Endothelial cell (in vitro differentiated cells): ENCODE data around the gene SLC6A9. TPM values are rescaled to one million over a fixed set of nuclear protein-coding genes. Genes with fewer than 3 reads are reported as not detected.

Experiments
- DNase-seq: peaks from one replicate; pipeline ENCODE4 v3.0.0; 2021; ENCODE audit warnings: low spot score
- H3K27ac Mint-ChIP-seq: one replicate; pipeline ENCODE4 v1.8.0; 2021; ENCODE audit warnings: mixed read lengths, inconsistent platforms; ENCODE audit not compliant: unreplicated experiment
- H3K27me3 Mint-ChIP-seq: one replicate; pipeline ENCODE4 v1.8.0; 2021; ENCODE audit warnings: mild to moderate bottlenecking, moderate library complexity, mixed read lengths, inconsistent platforms; ENCODE audit not compliant: unreplicated experiment
- H3K36me3 Mint-ChIP-seq: one replicate; pipeline ENCODE4 v1.8.0; 2021; ENCODE audit warnings: mild to moderate bottlenecking, low read depth, mixed read lengths, inconsistent platforms; ENCODE audit not compliant: unreplicated experiment
- H3K4me1 Mint-ChIP-seq: one replicate; pipeline ENCODE4 v1.8.0; 2021; ENCODE audit warnings: mild to moderate bottlenecking, mixed read lengths, inconsistent platforms; ENCODE audit not compliant: unreplicated experiment
- H3K4me3 Mint-ChIP-seq: one replicate; pipeline ENCODE4 v1.8.0; 2021; ENCODE audit warnings: mild to moderate bottlenecking, mixed read lengths, inconsistent platforms; ENCODE audit not compliant: unreplicated experiment
- H3K9me3 Mint-ChIP-seq: one replicate; pipeline ENCODE4 v1.8.0; 2021; ENCODE audit warnings: mixed read lengths, inconsistent platforms; ENCODE audit not compliant: unreplicated experiment
- total RNA-seq: library from RNA; stranded (reverse); fragmentation: NEBNext Ultra II Directional; extraction: Animal tissue kit (Norgen Biotek cat#: 25700); gene quantifications from one replicate; pipeline ENCODE4 v1.2.1, GENCODE V29; 2021; ENCODE audit not compliant: unreplicated experiment
- TF ChIP-seq, protein P1 (sequence below): fragments of 200-600 bp; sonication (generic); IDR thresholded peaks from one replicate; pipeline ENCODE4 v1.5.0; 2021; ENCODE audit warnings: antibody characterized with exemption; ENCODE audit not compliant: unreplicated experiment

SLC6A9 gene
- total RNA-seq, 1 donor from 2014 or later, result 2.8 TPM

DNA sequence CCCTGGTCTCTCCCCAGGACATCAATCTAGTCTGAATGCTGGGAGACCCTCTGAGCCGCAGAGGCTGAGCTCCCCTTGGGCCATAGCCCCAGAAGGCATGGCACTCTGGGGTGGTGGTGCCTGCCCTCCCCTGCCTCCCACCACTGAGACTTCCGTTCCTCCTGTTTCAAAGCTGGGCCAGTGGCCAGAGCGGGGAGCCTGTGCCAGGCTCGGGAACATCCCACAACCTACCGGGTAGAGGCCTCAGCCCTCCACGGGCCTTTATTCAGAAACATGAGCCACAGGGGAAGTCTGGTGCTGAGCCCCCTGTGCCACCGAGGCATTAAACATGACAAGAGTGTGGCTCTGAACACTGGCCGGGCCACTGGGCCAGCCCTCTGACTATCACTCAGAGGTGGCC is 31.8 kb downstream of the SLC6A9 start:
- H3K36me3 Mint-ChIP-seq, result no peaks in the 10 kb centered on the region
- DNase-seq, result no peak
- H3K4me3 Mint-ChIP-seq, result no peak overlapping the region
- TF ChIP-seq, protein P1, sequence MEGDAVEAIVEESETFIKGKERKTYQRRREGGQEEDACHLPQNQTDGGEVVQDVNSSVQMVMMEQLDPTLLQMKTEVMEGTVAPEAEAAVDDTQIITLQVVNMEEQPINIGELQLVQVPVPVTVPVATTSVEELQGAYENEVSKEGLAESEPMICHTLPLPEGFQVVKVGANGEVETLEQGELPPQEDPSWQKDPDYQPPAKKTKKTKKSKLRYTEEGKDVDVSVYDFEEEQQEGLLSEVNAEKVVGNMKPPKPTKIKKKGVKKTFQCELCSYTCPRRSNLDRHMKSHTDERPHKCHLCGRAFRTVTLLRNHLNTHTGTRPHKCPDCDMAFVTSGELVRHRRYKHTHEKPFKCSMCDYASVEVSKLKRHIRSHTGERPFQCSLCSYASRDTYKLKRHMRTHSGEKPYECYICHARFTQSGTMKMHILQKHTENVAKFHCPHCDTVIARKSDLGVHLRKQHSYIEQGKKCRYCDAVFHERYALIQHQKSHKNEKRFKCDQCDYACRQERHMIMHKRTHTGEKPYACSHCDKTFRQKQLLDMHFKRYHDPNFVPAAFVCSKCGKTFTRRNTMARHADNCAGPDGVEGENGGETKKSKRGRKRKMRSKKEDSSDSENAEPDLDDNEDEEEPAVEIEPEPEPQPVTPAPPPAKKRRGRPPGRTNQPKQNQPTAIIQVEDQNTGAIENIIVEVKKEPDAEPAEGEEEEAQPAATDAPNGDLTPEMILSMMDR, result no peak
- H3K27me3 Mint-ChIP-seq, result peaks cover 3% of the 10 kb centered on the region
- no peak overlapping the region for H3K27ac Mint-ChIP-seq
- H3K9me3 Mint-ChIP-seq, result no peaks in the 10 kb centered on the region
- H3K4me1 Mint-ChIP-seq, result no peaks in the 10 kb centered on the region

- Mint-ChIP-seq H3K4me3 (no peak overlapping the region), H3K9me3 (no peaks in the 10 kb centered on the region), H3K27me3 (peaks cover 3% of the 10 kb centered on the region), H3K27ac (no peak overlapping the region), H3K36me3 (no peaks in the 10 kb centered on the region), H3K4me1 (peaks cover 3% of the 10 kb centered on the region)
- TF ChIP-seq, protein P1, result no peak
- no peak for DNase-seq
Observed at GRCh38 chr1:43998000-43998378, 33.3 kb downstream of the SLC6A9 start.

DNA sequence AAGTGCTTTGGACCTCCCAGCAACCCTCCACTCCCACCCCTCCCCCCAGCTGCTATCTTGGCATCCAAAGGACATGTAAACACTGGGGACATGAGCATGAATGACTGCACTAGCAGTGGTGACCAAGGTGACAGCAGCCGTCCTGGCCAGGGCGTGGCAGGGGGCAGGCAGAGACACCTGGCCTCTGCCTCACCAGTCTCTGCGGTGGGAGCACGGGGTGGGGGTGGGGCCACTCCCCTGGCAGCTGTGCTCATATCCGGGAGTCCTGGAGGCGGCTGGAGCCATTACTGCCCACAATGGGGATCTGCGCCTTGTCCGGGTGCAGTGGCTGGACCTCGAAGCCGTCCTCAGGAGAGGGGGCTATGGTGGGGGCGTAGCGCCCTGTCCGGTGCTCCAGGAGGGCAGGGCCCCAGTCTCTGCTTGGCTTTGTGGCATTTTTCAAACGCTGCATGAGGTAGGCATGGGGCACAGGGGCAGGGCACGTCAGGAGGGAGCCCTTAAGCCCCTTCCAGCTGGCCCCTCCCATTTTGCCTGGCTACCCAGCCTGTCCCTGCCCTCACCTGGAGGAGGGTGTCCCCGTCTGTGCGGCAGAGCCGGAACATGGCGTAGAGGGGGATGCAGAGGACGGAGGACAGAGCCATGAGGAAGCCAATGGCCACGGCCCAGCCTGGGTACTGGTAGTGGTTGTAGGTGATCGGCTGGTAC is 33.8 kb downstream of the SLC6A9 start:
- TF ChIP-seq, protein P1, result no peak
- Mint-ChIP-seq H3K36me3 (no peaks in the 10 kb centered on the region), H3K4me3 (no peak overlapping the region), H3K9me3 (no peaks in the 10 kb centered on the region), H3K4me1 (peaks cover 8% of the 10 kb centered on the region), H3K27me3 (peaks cover 3% of the 10 kb centered on the region), H3K27ac (no peak overlapping the region)
- no peak for DNase-seq

- Mint-ChIP-seq H3K9me3 (no peaks in the 10 kb centered on the region), H3K36me3 (no peaks in the 10 kb centered on the region), H3K27me3 (peaks cover 3% of the 10 kb centered on the region), H3K4me1 (peaks cover 13% of the 10 kb centered on the region), H3K4me3 (no peak overlapping the region), H3K27ac (no peak overlapping the region)
- TF ChIP-seq, protein P1, result no peak
- DNase-seq, result no peak
Observed at GRCh38 chr1:43996733-43997115, 34.5 kb downstream of the SLC6A9 start.

DNA sequence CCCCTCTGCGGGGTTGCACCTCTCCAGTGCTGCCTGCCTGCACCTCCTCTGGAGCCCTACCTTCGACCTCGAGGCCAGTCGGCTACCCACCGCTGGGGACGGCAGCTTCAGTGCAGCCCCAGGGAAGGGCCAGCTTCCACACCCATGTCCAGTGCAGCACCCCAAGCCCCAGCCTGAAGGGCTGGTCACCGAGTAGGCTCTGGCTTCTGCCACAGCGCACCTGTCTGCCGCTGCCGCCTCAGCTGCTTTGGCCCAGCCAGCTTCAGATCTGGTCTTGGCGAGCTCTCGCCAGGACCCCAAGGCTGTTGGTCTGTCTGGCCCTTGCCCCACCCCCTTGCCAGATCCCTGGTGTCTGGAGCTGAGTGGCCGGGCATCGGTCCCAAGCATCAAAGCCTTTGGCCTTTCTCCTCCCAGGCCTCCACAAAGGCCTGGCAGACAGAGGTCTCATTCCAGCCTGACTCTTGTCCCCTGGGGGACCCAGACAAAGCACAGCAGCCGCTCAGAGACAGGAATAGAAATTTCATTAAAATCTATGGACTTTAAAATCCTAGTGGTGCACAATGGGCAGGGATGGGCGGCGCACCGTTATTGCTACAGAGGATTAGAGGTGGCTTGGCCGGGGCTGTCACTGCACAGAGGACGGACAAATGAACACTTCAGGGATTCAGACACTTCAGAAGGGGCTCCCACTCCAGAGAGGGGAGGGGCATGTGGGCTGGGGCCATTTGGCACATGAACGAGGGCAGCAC is 35.1 kb downstream of the SLC6A9 start:
- Mint-ChIP-seq H3K9me3 (no peaks in the 10 kb centered on the region), H3K27ac (no peak overlapping the region), H3K27me3 (peaks cover 3% of the 10 kb centered on the region), H3K36me3 (no peaks in the 10 kb centered on the region), H3K4me1 (peaks cover 13% of the 10 kb centered on the region), H3K4me3 (no peak overlapping the region)
- TF ChIP-seq, protein P1, result no peak
- DNase-seq, result no peak
